C4-2B (cell line): ENCODE measurements around the gene CFAP299.

Source experiments
- CTCF ChIP-seq: fragments of 450-650 bp; conservative IDR thresholded peaks from 2 replicates; pipeline ENCODE4 v1.5.1; 2017; ENCODE audit warnings: mild to moderate bottlenecking
- ZFX ChIP-seq: fragments of 450-650 bp; IDR thresholded peaks from 2 replicates; pipeline ENCODE4 v1.6.1; 2017

- no peak for TF ChIP-seq CTCF
- TF ChIP-seq ZFX: no peak
These were observed 131.1 kb downstream of the CFAP299 start for GRCh38 chr4:80466618-80467017.
